Prostate gland (tissue), 2 donors: ENCODE data around the gene ZFP62. TPM values are rescaled to one million over a fixed set of nuclear protein-coding genes. Genes with fewer than 3 reads are reported as not detected.

Experiments used
- DNase-seq: peaks from one replicate; pipeline ENCODE4 v3.0.0-alpha.2; 2019; ENCODE audit warnings: low spot score
- H3K27ac ChIP-seq, 2 donors: fragments of 200-600 bp; sonication (generic); 2 replicates each; pipeline ENCODE4 v1.5.1; 2017 to 2019
- H3K27me3 ChIP-seq: fragments of 200-600 bp; sonication (generic); replicated peaks from 2 replicates; pipeline ENCODE4 v1.5.1; 2019; ENCODE audit not compliant: insufficient read depth
- H3K36me3 ChIP-seq, 2 donors: fragments of 200-600 bp; sonication (generic); 1 replicate in 1 of 2; 2 replicates in 1 of 2; pipeline versions ENCODE4 v1.5.1 to v1.8.1; 2017 to 2019
- H3K4me1 ChIP-seq: fragments of 200-600 bp; sonication (generic); replicated peaks from 2 replicates; pipeline ENCODE4 v1.5.1; 2019
- H3K4me3 ChIP-seq, 2 donors: fragments of 200-600 bp; sonication (generic); 2 replicates each; pipeline ENCODE4 v1.5.1; 2017 to 2019
- H3K9me3 ChIP-seq: fragments of 200-600 bp; sonication (generic); 2 replicates; pipeline ENCODE4 v1.5.1; 2017
- POLR2A ChIP-seq: fragments of 450-650 bp; IDR thresholded peaks from one replicate; pipeline ENCODE4 v1.6.1; 2016; ENCODE audit warnings: antibody characterized with exemption, mild to moderate bottlenecking
- POLR2AphosphoS5 ChIP-seq: sonication (generic); formaldehyde crosslinking; IDR thresholded peaks from one replicate; pipeline ENCODE4 v1.6.1; 2017; ENCODE audit warnings: antibody characterized with exemption
- WGBS: methylation state at CpG from one replicate; pipeline ENCODE4 v1.1.5; 2018; 5-methylcytosine and 5-hydroxymethylcytosine counted together
- intact Hi-C: fragments of 100-400 bp; cut with DNase I; formaldehyde crosslinking; loops from one replicate; pipeline ENCODE4 v1.14.2; 2022
- total RNA-seq, 2 donors: library from RNA; depleted of rRNA; stranded (reverse); fragments of >200 nt; gene quantifications; one replicate each; pipeline ENCODE4 v1.1.0, GENCODE V29; 2016
- TF ChIP-seq, protein P1 (sequence below), 4 experiments: fragments of 200-600 bp in 2 of 4; fragments of 450-650 bp in 2 of 4; sonication (generic) in 2 of 4; IDR thresholded peaks; 1 replicate in 3 of 4; 2 replicates in 1 of 4; pipeline ENCODE4 v1.5.1; 2016 to 2019; ENCODE audit warnings: antibody characterized with exemption in 4 of 4, mild to moderate bottlenecking in 2 of 4, moderate library complexity in 2 of 4

The ZFP62 gene
- total RNA-seq, 2 donors from 2014 or later, result 24.5 to 28.1 TPM

DNA sequence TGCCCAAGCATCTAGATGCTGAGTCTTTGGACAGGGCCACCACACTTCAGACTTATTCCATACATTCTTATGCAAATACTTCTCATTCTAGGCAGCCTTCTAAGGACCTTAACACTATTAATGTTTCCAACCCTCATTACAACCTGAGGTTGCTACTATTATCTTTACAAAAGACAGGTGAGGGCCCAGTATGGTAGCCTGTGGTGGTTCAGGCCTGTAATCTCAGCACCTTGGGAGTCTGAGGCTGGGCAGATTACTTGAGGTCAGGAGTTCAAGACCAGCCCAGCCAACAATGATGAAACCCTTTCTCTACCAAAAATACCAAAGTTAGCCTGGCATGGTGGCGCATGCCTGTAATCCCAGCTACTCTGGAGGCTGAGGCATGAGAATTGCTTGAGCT is 16.2 kb downstream of the ZFP62 start:
- intact Hi-C loops, result no loop called here
- no peaks in the 10 kb centered on the region for H3K9me3 ChIP-seq
- H3K4me3 ChIP-seq, result no peak overlapping the region
- no peaks in the 10 kb centered on the region for H3K27me3 ChIP-seq
- no peaks in the 10 kb centered on the region for H3K4me1 ChIP-seq
- TF ChIP-seq, protein P1, sequence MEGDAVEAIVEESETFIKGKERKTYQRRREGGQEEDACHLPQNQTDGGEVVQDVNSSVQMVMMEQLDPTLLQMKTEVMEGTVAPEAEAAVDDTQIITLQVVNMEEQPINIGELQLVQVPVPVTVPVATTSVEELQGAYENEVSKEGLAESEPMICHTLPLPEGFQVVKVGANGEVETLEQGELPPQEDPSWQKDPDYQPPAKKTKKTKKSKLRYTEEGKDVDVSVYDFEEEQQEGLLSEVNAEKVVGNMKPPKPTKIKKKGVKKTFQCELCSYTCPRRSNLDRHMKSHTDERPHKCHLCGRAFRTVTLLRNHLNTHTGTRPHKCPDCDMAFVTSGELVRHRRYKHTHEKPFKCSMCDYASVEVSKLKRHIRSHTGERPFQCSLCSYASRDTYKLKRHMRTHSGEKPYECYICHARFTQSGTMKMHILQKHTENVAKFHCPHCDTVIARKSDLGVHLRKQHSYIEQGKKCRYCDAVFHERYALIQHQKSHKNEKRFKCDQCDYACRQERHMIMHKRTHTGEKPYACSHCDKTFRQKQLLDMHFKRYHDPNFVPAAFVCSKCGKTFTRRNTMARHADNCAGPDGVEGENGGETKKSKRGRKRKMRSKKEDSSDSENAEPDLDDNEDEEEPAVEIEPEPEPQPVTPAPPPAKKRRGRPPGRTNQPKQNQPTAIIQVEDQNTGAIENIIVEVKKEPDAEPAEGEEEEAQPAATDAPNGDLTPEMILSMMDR (IDR thresholded peaks at IDR 0.05), result no peak
- TF ChIP-seq POLR2A, result no peak
- no peak overlapping the region for H3K27ac ChIP-seq
- peaks cover 0 to 10% of the 10 kb centered on the region in 2 donors for H3K36me3 ChIP-seq
- no peak for DNase-seq
- WGBS, result 100% methylated on average over 1 of the region's 1 CpG

DNA sequence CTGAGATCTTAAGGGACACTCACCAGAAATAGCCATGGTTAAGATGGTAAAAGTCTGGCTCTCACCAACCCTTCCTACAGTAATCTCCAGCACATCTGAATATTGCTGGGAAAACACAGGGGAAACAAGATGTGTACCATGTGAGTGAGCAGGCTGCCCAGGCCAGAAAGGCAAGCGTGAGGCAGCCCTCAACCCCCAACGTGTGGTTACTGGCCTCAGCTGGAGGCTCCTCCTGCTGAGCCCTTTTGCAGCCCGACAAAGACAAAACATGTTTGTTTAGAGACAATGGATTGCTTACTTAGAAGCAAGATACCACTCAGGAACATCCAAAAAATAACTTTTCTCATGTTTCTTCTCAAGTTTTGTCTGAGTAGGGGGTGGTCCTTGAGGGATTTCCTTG is 16.6 kb downstream of the ZFP62 start:
- H3K36me3 ChIP-seq, result peaks cover 0 to 6% of the 10 kb centered on the region in 2 donors
- TF ChIP-seq POLR2A, result no peak
- TF ChIP-seq, protein P1 (IDR thresholded peaks at IDR 0.05), result no peak
- no peak for TF ChIP-seq POLR2AphosphoS5
- no peaks in the 10 kb centered on the region for H3K9me3 ChIP-seq
- intact Hi-C loops, result no loop called here
- WGBS, result 35% methylated on average over 3 of the region's 3 CpGs
- H3K27ac ChIP-seq, result no peak overlapping the region
- no peak for DNase-seq
- H3K4me3 ChIP-seq, result no peak overlapping the region
- no peaks in the 10 kb centered on the region for H3K4me1 ChIP-seq
- no peaks in the 10 kb centered on the region for H3K27me3 ChIP-seq

DNA sequence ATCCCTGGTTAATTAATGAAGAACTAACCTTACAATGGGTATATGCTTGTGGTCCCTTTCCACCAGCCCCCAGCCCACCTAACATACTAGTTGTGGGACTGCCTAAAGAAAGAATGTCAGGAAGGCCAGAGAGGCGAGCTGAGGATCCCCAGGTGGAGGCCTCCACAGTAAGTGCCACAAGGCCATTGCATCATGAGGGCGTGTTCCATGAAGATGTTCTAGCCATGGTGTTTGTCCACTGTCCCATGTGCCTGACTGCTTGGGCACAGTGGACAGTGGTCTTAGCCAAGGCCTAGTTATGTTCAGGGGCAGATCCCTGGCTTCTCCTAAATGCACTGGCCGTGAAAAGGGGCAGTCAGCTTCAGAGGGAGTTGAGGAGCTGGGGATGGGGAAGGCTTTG is 21.1 kb downstream of the ZFP62 start:
- TF ChIP-seq POLR2AphosphoS5 (no peak), POLR2A (no peak)
- TF ChIP-seq, protein P1 (IDR thresholded peaks at IDR 0.05), result no peak
- Histone ChIP-seq H3K4me3 (no peak overlapping the region), H3K4me1 (no peaks in the 10 kb centered on the region), H3K27me3 (no peaks in the 10 kb centered on the region), H3K9me3 (no peaks in the 10 kb centered on the region), H3K36me3 (no peaks in the 10 kb centered on the region), H3K27ac (no peak overlapping the region)
- no peak for DNase-seq
- WGBS, result 100% methylated on average over 3 of the region's 3 CpGs
- intact Hi-C loops, result no loop called here

DNA sequence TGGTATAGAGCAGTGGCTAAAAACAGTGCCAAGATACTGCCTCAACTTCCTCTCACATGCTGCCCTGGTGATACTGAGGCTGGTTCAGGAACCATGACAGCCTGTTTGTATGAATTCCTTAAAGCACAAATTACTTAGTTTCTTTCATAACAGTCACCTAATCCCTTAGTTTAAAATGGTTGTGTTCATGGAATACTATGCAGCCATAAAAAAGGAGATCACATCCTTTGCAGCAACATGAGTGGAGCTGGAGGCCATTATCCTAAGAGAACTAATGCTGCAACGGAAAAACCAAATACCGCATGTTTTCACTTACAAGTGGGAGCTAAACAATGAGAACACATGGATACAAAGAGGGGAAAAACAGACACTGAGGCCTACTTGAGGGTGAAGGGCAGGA is 21.8 kb downstream of the ZFP62 start:
- H3K4me3 ChIP-seq, result no peak overlapping the region
- TF ChIP-seq POLR2A, result no peak
- TF ChIP-seq, protein P1 (IDR thresholded peaks at IDR 0.05), result no peak
- TF ChIP-seq POLR2AphosphoS5, result no peak
- H3K9me3 ChIP-seq, result no peaks in the 10 kb centered on the region
- intact Hi-C loops, result no loop called here
- no peaks in the 10 kb centered on the region for H3K36me3 ChIP-seq
- no peak for DNase-seq
- H3K27me3 ChIP-seq, result no peaks in the 10 kb centered on the region
- WGBS, result 100% methylated on average over 2 of the region's 2 CpGs
- H3K4me1 ChIP-seq, result no peaks in the 10 kb centered on the region
- H3K27ac ChIP-seq, result no peak overlapping the region

DNA sequence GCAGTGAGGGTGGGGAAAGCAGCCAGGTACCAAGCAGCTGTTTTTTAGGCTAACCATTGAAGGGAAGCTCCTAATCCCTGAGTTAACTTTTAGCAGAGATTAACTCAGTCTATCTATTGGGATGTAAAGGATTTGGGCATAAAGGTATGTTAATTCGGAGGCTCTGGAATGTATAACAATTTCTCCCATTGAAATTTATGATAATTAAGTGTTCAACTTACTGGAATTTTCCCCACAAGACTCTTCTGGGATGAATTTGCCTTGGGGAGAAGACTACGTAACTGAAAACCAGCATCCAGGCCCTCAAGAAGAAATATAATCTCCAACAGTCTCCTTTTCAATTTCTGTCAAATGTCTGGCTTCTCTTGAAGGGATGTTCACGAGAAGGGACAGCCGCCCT is 23.6 kb downstream of the ZFP62 start:
- H3K27me3 ChIP-seq, result no peaks in the 10 kb centered on the region
- H3K4me3 ChIP-seq, result no peak overlapping the region
- H3K36me3 ChIP-seq, result no peaks in the 10 kb centered on the region
- H3K4me1 ChIP-seq, result peaks cover 4% of the 10 kb centered on the region
- TF ChIP-seq POLR2A (no peak), POLR2AphosphoS5 (no peak)
- TF ChIP-seq, protein P1 (IDR thresholded peaks at IDR 0.05), result no peak
- intact Hi-C loops, result no loop called here
- no peaks in the 10 kb centered on the region for H3K9me3 ChIP-seq
- no peak overlapping the region for H3K27ac ChIP-seq
- DNase-seq, result no peak
- WGBS, result 93% methylated on average over 4 of the region's 4 CpGs
